Measurements from ENCODE around the gene NIT2. TPM values are rescaled to one million over a fixed set of nuclear protein-coding genes. Genes with fewer than 3 reads are reported as not detected.

Gene NIT2
- total and polyA plus RNA-seq, 2 of the 4 experiments (the other 2 are of a cell fraction): 12.4 to 27.1 TPM

DNA sequence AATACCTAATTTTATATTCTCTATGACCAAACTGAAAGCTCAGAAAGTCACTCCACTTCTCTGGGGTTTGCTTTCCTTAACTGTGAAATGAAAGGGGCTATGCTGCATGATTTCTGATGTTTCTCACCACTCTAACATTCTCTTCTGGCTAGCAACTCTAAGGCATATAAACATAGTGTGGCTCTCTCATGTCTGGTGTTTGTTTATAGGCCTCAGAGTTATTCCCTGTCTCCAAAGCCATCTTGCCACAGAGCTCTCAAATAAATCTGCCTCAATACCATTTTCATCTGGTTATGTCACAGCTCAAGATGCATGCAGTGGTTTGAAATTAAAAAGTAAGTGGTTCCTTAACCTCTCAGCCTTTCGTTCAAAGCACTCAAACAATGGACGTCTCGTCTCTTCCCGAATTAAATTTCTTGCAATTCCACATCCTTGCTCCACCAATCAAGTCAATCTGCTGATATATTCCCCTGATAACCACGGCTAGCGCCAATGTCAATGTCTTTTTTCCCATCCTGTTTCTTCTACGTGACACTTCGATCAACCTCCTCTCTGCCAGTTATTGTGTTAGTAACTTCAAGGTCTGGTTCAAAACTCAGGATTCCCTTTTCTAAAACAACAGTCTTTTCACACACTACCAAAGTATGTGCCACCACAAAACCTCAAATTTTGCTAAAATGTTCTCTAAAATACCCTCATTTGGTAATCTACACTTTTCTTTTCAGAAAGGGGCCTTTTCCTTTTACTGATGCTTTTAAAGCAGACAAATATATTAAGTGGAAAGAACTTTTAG is 50.4 kb downstream of the NIT2 start:
- 0 out of 3 replicates have a peak overlapping the region, but pooled peaks have one; percentile 15 for H2BK15ac ChIP-seq (ENCODE audit: low read depth, low read length)
- ChIA-PET CTCF (interaction anchor here (1.2 to 1.4 kb wide), 2 partner anchors 16 to 50 kb away, joined by 3 read pairs; partner anchors contain the start of genes NIT2 and TOMM70), POLR2A (ENCODE audit: unreplicated experiment) (interaction anchor here (0.6 to 1.0 kb wide), 2 partner anchors 16 to 107 kb away, joined by 4 to 10 read pairs; partner anchors contain the start of genes LNP1, TMEM45A and TOMM70)
- no peak overlapping the region for H3K4me3 ChIP-seq (ENCODE audit: insufficient read depth, low read depth, low read length)
- dilution Hi-C loops (cut with HindIII; ENCODE audit: low sequenced_read_pairs, unreplicated experiment): no loop called here
- ATAC-seq (ENCODE audit: low read depth) (peak; percentile 77), DNase-seq (peak; percentile 82)
- in situ Hi-C loops (cut with MboI; ENCODE audit: low sequenced_read_pairs): no loop called here
- 75% methylated on average over 3 of the region's 8 CpGs; no CpG with 5 or more reads in 1 of the 2 experiments for WGBS, 2 experiments (ENCODE audit: extremely low coverage in 2 of 2, insufficient read length in 1 of 2)
- H3K18ac ChIP-seq (ENCODE audit: low read depth, low read length): peak overlapping the region; percentile 82; the same call in 1 of the 2 replicates
- no peak for TF ChIP-seq POLR2A (IDR thresholded peaks at IDR 0.05; ENCODE audit: low read depth, low read length)
- TF ChIP-seq, protein P1, sequence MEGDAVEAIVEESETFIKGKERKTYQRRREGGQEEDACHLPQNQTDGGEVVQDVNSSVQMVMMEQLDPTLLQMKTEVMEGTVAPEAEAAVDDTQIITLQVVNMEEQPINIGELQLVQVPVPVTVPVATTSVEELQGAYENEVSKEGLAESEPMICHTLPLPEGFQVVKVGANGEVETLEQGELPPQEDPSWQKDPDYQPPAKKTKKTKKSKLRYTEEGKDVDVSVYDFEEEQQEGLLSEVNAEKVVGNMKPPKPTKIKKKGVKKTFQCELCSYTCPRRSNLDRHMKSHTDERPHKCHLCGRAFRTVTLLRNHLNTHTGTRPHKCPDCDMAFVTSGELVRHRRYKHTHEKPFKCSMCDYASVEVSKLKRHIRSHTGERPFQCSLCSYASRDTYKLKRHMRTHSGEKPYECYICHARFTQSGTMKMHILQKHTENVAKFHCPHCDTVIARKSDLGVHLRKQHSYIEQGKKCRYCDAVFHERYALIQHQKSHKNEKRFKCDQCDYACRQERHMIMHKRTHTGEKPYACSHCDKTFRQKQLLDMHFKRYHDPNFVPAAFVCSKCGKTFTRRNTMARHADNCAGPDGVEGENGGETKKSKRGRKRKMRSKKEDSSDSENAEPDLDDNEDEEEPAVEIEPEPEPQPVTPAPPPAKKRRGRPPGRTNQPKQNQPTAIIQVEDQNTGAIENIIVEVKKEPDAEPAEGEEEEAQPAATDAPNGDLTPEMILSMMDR (conservative IDR thresholded peaks at IDR 0.05; ENCODE audit: low read depth, low read length): no peak
- no peak overlapping the region for H2AK9ac ChIP-seq (replicated peaks; ENCODE audit: low read depth, low read length, poor library complexity)
- H2BK20ac ChIP-seq (ENCODE audit: low read depth, low read length): peak overlapping the region; percentile 21; the same call in 1 of the 2 replicates
- peaks cover 9% of the 10 kb centered on the region for H3K36me3 ChIP-seq (ENCODE audit: control insufficient read depth, insufficient read depth, low read length)
- H4K8ac ChIP-seq (ENCODE audit: low read depth in 2 of 2, low read length in 2 of 2): peak overlapping the region in 1 of 2 experiments; percentile 61; a peak in 3 of 4 replicates
- H3K23ac ChIP-seq (ENCODE audit: low read depth, low read length): peak overlapping the region; percentile 59
- H2BK120ac ChIP-seq (ENCODE audit: low read depth, low read length): peak overlapping the region; percentile 41
- H2AFZ ChIP-seq (replicated peaks; ENCODE audit: low read length, poor library complexity): no peak overlapping the region
- H3K4ac ChIP-seq (ENCODE audit: low read depth, low read length): 0 out of 2 replicates have a peak overlapping the region, but pooled peaks have one; percentile 31
- BruUV-seq (replicated peaks): no TSS peak
- H4K20me1 ChIP-seq (ENCODE audit: insufficient read depth, low read length): peaks cover 14% of the 10 kb centered on the region; the same call in 1 of the 2 replicates
- H3K79me1 ChIP-seq (ENCODE audit: low read depth in 1 of 2, low read length in 2 of 2): peaks cover 22 to 46% of the 10 kb centered on the region in 2 experiments; a peak in 3 of 4 replicates
- peak overlapping the region; percentile 90 for H2BK5ac ChIP-seq (ENCODE audit: low read depth, low read length, poor library complexity, severe bottlenecking)
- no peak overlapping the region; the same call in 1 of the 2 replicates for H2AK5ac ChIP-seq (ENCODE audit: low read depth, low read length)
- peak overlapping the region; percentile 39; the same call in 1 of the 2 replicates for H3K27ac ChIP-seq (ENCODE audit: insufficient read depth, low read length)
- H3K56ac ChIP-seq (ENCODE audit: extremely low read depth, insufficient read depth, low read length): peak overlapping the region; percentile 56; the same call in 1 of the 2 replicates
- intact Hi-C loops (cut with micrococcal nuclease): loop anchor here (2.0 to 10.0 kb wide), 3 partner anchors 14 to 550 kb away; no protein-coding TSS in a partner anchor
- H3K4me2 ChIP-seq (ENCODE audit: low read depth, low read length): peak overlapping the region; percentile 54; the same call in 1 of the 2 replicates
- no peaks in the 10 kb centered on the region for H3K27me3 ChIP-seq (ENCODE audit: control insufficient read depth, insufficient read depth, low read length)
- H3K9me3 ChIP-seq (ENCODE audit: control insufficient read depth, insufficient read depth, low read length): 0 out of 2 replicates have a peak, but pooled peaks cover 2% of the 10 kb centered on the region
- H4K5ac ChIP-seq (ENCODE audit: low read depth, low read length): peak overlapping the region; percentile 50; the same call in 1 of the 2 replicates
- no peak overlapping the region for H3K9ac ChIP-seq (ENCODE audit: low read depth, low read length)
- H3K14ac ChIP-seq (replicated peaks; ENCODE audit: low read depth, low read length): peak overlapping the region; percentile 64
- H3K4me1 ChIP-seq (ENCODE audit: control insufficient read depth, insufficient read depth, low read length): peaks cover 13% of the 10 kb centered on the region
- H4K91ac ChIP-seq (ENCODE audit: insufficient read depth, low read depth, low read length): peak overlapping the region; percentile 56; the same call in 1 of the 2 replicates
- H3K9me1 ChIP-seq (ENCODE audit: insufficient read depth, low read length): peaks cover 9% of the 10 kb centered on the region; the same call in 1 of the 2 replicates
